Measurements from ENCODE around the gene ALDH8A1.

ALDH8A1 gene

GRCh38 chr6:134948142-134948541 is 1.8 kb downstream of the ALDH8A1 start:
- no peak for TF ChIP-seq CTCF (IDR thresholded peaks at IDR 0.05; ENCODE audit: poor library complexity, severe bottlenecking)
- no peaks in the 10 kb centered on the region for H3K36me3 ChIP-seq (ENCODE audit: low read depth)
- no peaks in the 10 kb centered on the region for H3K4me1 ChIP-seq (ENCODE audit: insufficient read depth, poor library complexity, severe bottlenecking)
- no peak for ATAC-seq (ENCODE audit: low read depth)
- H3K27ac ChIP-seq (ENCODE audit: poor library complexity, severe bottlenecking) = no peak overlapping the region
- DNase-seq (ENCODE audit: low spot score) = no peak
- H3K4me3 ChIP-seq (ENCODE audit: severe bottlenecking) = no peak overlapping the region
- H3K27me3 ChIP-seq (ENCODE audit: insufficient read depth, poor library complexity, severe bottlenecking) = no peaks in the 10 kb centered on the region
- no peaks in the 10 kb centered on the region for H3K9me3 ChIP-seq (ENCODE audit: severe bottlenecking)

GRCh38 chr6:134945045-134945444 is 4.9 kb downstream of the ALDH8A1 start:
- Histone ChIP-seq H3K4me1 (ENCODE audit: insufficient read depth, poor library complexity, severe bottlenecking) (no peaks in the 10 kb centered on the region), H3K9me3 (ENCODE audit: severe bottlenecking) (no peaks in the 10 kb centered on the region), H3K27me3 (ENCODE audit: insufficient read depth, poor library complexity, severe bottlenecking) (no peaks in the 10 kb centered on the region), H3K4me3 (ENCODE audit: severe bottlenecking) (no peak overlapping the region), H3K27ac (ENCODE audit: poor library complexity, severe bottlenecking) (no peak overlapping the region), H3K36me3 (ENCODE audit: low read depth) (no peaks in the 10 kb centered on the region)
- TF ChIP-seq CTCF (IDR thresholded peaks at IDR 0.05; ENCODE audit: poor library complexity, severe bottlenecking) = no peak
- no peak for DNase-seq (ENCODE audit: low spot score)
- no peak for ATAC-seq (ENCODE audit: low read depth)

- H3K27ac ChIP-seq (ENCODE audit: poor library complexity, severe bottlenecking) = no peak overlapping the region
- ATAC-seq (ENCODE audit: low read depth) = no peak
- H3K4me1 ChIP-seq (ENCODE audit: insufficient read depth, poor library complexity, severe bottlenecking) = no peaks in the 10 kb centered on the region
- DNase-seq (ENCODE audit: low spot score) = no peak
- no peaks in the 10 kb centered on the region for H3K36me3 ChIP-seq (ENCODE audit: low read depth)
- H3K9me3 ChIP-seq (ENCODE audit: severe bottlenecking) = no peaks in the 10 kb centered on the region
- H3K4me3 ChIP-seq (ENCODE audit: severe bottlenecking) = no peak overlapping the region
- TF ChIP-seq CTCF (IDR thresholded peaks at IDR 0.05; ENCODE audit: poor library complexity, severe bottlenecking) = no peak
- no peaks in the 10 kb centered on the region for H3K27me3 ChIP-seq (ENCODE audit: insufficient read depth, poor library complexity, severe bottlenecking)
Observed at GRCh38 chr6:134943522-134944111, 6.3 kb downstream of the ALDH8A1 start.

- no peak overlapping the region for H3K27ac ChIP-seq (ENCODE audit: poor library complexity, severe bottlenecking)
- peaks cover 18% of the 10 kb centered on the region for H3K4me1 ChIP-seq (ENCODE audit: insufficient read depth, poor library complexity, severe bottlenecking)
- DNase-seq (ENCODE audit: low spot score) (no peak), ATAC-seq (ENCODE audit: low read depth) (no peak)
- H3K27me3 ChIP-seq (ENCODE audit: insufficient read depth, poor library complexity, severe bottlenecking) = no peaks in the 10 kb centered on the region
- H3K36me3 ChIP-seq (ENCODE audit: low read depth) = no peaks in the 10 kb centered on the region
- no peak for TF ChIP-seq CTCF (IDR thresholded peaks at IDR 0.05; ENCODE audit: poor library complexity, severe bottlenecking)
- H3K4me3 ChIP-seq (ENCODE audit: severe bottlenecking) = no peak overlapping the region
- H3K9me3 ChIP-seq (ENCODE audit: severe bottlenecking) = no peaks in the 10 kb centered on the region
Observed at GRCh38 chr6:134938896-134939295, 11.0 kb downstream of the ALDH8A1 start.

GRCh38 chr6:134937426-134937825 is 12.5 kb downstream of the ALDH8A1 start:
- no peak for TF ChIP-seq CTCF (IDR thresholded peaks at IDR 0.05; ENCODE audit: poor library complexity, severe bottlenecking)
- Histone ChIP-seq H3K9me3 (ENCODE audit: severe bottlenecking) (no peaks in the 10 kb centered on the region), H3K27ac (ENCODE audit: poor library complexity, severe bottlenecking) (peak overlapping the region; percentile 57), H3K36me3 (ENCODE audit: low read depth) (no peaks in the 10 kb centered on the region), H3K4me3 (ENCODE audit: severe bottlenecking) (no peak overlapping the region), H3K4me1 (ENCODE audit: insufficient read depth, poor library complexity, severe bottlenecking) (peaks cover 18% of the 10 kb centered on the region), H3K27me3 (ENCODE audit: insufficient read depth, poor library complexity, severe bottlenecking) (no peaks in the 10 kb centered on the region)
- DNase-seq (ENCODE audit: low spot score) (no peak), ATAC-seq (ENCODE audit: low read depth) (no peak)

Measured in RWPE2 (cell line).